ENCODE measurements around the gene BTAF1. TPM values are rescaled to one million over a fixed set of nuclear protein-coding genes. Genes with fewer than 3 reads are reported as not detected.

BTAF1 gene
- total RNA-seq, 2 experiments from 2014 or later: 53.9 to 58.6 TPM

DNA sequence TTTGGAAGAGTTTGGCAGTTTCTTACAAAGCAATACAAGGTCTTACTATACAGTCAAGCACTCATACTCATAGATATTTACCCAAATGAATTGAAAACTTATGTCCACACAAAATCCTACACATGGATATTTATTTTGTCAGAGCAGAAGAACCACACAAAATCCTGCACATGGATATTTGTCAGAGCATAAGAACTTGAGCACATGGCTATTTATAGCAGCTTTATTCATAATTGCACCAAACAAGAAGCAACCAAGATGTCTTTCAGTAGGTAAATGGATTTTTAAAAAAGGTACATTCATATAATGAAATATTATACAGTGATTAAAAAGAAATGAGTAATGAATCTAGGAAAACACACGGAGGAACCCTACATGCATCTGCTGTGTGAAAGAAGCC, 115.4 kb downstream of the BTAF1 start:
- Mint-ChIP-seq H3K27me3 (no peaks in the 10 kb centered on the region), H3K27ac (no peak overlapping the region), H3K4me1 (no peaks in the 10 kb centered on the region), H3K36me3 (peaks cover 25% of the 10 kb centered on the region), H3K4me3 (no peak overlapping the region), H3K9me3 (peaks cover 1% of the 10 kb centered on the region)
- no peak for DNase-seq

GRCh38 chr10:92042541-92042940, 119.0 kb downstream of the BTAF1 start:
- DNase-seq: no peak
- H3K4me1 Mint-ChIP-seq: no peaks in the 10 kb centered on the region
- no peak overlapping the region for H3K27ac Mint-ChIP-seq
- peaks cover 1% of the 10 kb centered on the region for H3K9me3 Mint-ChIP-seq
- H3K4me3 Mint-ChIP-seq: no peak overlapping the region
- peaks cover 3% of the 10 kb centered on the region for H3K36me3 Mint-ChIP-seq
- H3K27me3 Mint-ChIP-seq: no peaks in the 10 kb centered on the region

- Mint-ChIP-seq H3K36me3 (peaks cover 1% of the 10 kb centered on the region), H3K4me3 (no peak overlapping the region), H3K9me3 (peaks cover 1% of the 10 kb centered on the region), H3K27ac (no peak overlapping the region), H3K4me1 (peaks cover 10% of the 10 kb centered on the region), H3K27me3 (no peaks in the 10 kb centered on the region)
- DNase-seq: no peak
These were observed 122.1 kb downstream of the BTAF1 start for GRCh38 chr10:92045641-92046106.

DNA sequence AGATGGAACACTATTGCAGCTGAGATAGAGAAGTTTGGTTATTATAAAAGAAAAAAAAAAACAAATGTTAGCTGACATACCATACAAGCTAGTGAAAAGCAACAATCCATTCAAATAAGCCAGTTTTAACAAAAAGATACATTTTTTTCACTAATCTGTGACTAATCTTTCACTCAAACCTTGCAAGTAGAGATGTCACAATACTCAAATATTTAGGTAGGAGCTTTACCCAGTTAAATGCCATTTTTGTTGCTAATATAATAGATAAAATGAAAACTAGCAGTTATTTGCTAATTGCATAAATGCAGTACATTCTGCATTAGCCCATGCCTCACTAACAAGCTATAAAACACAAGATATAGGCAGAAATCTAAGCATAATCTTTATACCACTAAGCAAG, 123.6 kb downstream of the BTAF1 start:
- H3K4me1 Mint-ChIP-seq: peaks cover 10% of the 10 kb centered on the region
- no peak overlapping the region for H3K4me3 Mint-ChIP-seq
- DNase-seq: no peak
- peaks cover 1% of the 10 kb centered on the region for H3K36me3 Mint-ChIP-seq
- peaks cover 1% of the 10 kb centered on the region for H3K9me3 Mint-ChIP-seq
- no peak overlapping the region for H3K27ac Mint-ChIP-seq
- H3K27me3 Mint-ChIP-seq: no peaks in the 10 kb centered on the region

- Mint-ChIP-seq H3K27ac (no peak overlapping the region), H3K9me3 (no peaks in the 10 kb centered on the region), H3K36me3 (peaks cover 3% of the 10 kb centered on the region), H3K4me3 (no peak overlapping the region), H3K4me1 (peaks cover 10% of the 10 kb centered on the region), H3K27me3 (no peaks in the 10 kb centered on the region)
- DNase-seq: no peak
These were observed 128.5 kb downstream of the BTAF1 start for GRCh38 chr10:92052088-92052487.

DNA sequence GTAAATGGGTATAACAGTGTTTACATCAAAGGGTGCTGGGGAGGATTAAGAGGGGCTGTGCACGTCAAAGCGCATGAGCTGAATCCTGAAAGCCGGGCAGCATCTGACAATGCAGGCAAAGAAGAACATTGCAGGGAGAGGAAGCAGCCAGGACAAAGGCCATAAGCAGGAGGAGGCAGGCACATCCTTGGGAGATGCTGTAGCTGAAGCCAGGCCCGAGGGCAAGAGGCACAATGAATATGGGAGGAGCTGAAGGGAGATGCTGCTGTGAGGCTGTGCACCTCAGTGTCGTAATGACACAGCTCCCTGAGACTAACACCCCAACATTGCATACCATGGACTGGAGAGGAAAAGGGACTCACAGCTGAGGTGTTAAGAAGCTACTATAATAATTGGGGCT, 129.2 kb downstream of the BTAF1 start:
- Mint-ChIP-seq H3K9me3 (no peaks in the 10 kb centered on the region), H3K27me3 (no peaks in the 10 kb centered on the region), H3K4me3 (no peak overlapping the region), H3K27ac (no peak overlapping the region), H3K4me1 (peaks cover 8% of the 10 kb centered on the region), H3K36me3 (peaks cover 3% of the 10 kb centered on the region)
- no peak for DNase-seq

DNA sequence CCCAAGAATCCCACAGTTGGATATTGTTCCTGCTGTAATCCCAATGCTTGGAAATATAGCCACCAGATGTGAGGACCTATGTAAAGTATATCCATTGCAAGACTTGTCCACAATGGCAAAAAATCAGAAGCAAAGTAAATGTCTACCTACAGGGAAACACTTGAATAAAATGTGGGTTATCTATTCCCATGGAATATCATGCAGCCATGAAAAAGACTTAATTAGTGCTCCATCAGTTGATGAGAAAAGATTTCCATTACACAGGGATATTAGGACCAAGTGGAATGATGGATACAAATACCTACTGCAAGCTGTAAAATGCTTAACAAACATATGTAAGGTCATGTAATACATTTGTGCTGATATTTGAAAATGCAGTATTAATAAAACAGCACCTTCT, 131.2 kb downstream of the BTAF1 start:
- no peak for DNase-seq
- Mint-ChIP-seq H3K9me3 (no peaks in the 10 kb centered on the region), H3K27me3 (no peaks in the 10 kb centered on the region), H3K27ac (no peak overlapping the region), H3K4me3 (no peak overlapping the region), H3K4me1 (no peaks in the 10 kb centered on the region), H3K36me3 (peaks cover 3% of the 10 kb centered on the region)

DNA sequence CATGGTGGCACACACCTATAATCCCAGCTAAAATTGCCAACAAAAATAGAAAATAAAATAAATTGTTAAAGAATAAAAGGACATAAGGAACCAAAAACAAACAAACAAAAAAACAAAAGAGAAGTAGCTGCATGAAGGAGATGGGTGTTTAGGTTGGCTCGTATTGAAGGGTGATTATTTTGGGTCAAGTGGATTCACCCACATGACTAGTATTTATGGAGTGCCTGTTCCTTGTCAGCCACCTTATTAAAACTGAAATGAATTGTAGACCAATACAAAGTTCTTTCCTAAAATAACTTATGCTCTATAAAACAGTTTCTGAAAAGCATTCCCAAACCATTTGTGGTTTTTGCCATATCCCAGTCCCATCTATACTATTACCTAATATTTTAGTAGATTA, 138.7 kb downstream of the BTAF1 start:
- H3K27me3 Mint-ChIP-seq: no peaks in the 10 kb centered on the region
- no peak overlapping the region for H3K4me3 Mint-ChIP-seq

DNA sequence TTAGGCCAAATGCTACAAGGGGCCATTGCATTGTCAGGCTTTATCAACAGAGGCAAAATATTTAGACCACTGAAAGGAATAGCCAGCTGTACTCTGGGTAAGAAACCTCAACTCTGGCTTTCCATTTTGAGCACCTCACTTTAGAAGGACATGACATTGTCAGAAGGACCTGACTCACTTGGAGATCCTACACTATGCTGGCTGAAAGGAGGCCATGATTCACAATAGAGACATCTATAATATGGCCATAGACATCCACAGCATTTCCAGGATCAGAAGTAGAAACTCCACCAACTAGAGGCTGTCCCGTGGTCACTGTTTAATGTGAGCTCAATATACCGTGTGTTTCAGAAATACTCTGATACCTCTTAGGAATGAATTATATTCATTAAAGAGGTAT, 140.9 kb downstream of the BTAF1 start:
- no peak for DNase-seq
- Mint-ChIP-seq H3K4me1 (no peaks in the 10 kb centered on the region), H3K36me3 (no peaks in the 10 kb centered on the region), H3K27me3 (no peaks in the 10 kb centered on the region), H3K27ac (no peak overlapping the region), H3K4me3 (no peak overlapping the region), H3K9me3 (no peaks in the 10 kb centered on the region)

More for the DNA sequence above, 138.7 kb downstream of the BTAF1 start:
- Mint-ChIP-seq H3K27ac (no peak overlapping the region), H3K4me1 (no peaks in the 10 kb centered on the region), H3K36me3 (no peaks in the 10 kb centered on the region), H3K9me3 (no peaks in the 10 kb centered on the region)
- DNase-seq: no peak

- Mint-ChIP-seq H3K27me3 (no peaks in the 10 kb centered on the region), H3K27ac (no peak overlapping the region), H3K9me3 (no peaks in the 10 kb centered on the region), H3K36me3 (peaks cover 2% of the 10 kb centered on the region), H3K4me3 (no peak overlapping the region), H3K4me1 (peaks cover 2% of the 10 kb centered on the region)
- no peak for DNase-seq
These were observed 142.8 kb downstream of the BTAF1 start for GRCh38 chr10:92066386-92066785.

- DNase-seq: no peak
- Mint-ChIP-seq H3K4me3 (no peak overlapping the region), H3K36me3 (peaks cover 2% of the 10 kb centered on the region), H3K4me1 (peaks cover 4% of the 10 kb centered on the region), H3K9me3 (no peaks in the 10 kb centered on the region), H3K27me3 (no peaks in the 10 kb centered on the region), H3K27ac (no peak overlapping the region)
These were observed 145.3 kb downstream of the BTAF1 start for GRCh38 chr10:92068900-92069299.

- H3K9me3 Mint-ChIP-seq: no peaks in the 10 kb centered on the region
- H3K27me3 Mint-ChIP-seq: no peaks in the 10 kb centered on the region
- no peak overlapping the region for H3K4me3 Mint-ChIP-seq
- H3K36me3 Mint-ChIP-seq: peaks cover 4% of the 10 kb centered on the region
- peaks cover 4% of the 10 kb centered on the region for H3K4me1 Mint-ChIP-seq
- no peak for DNase-seq
- no peak overlapping the region for H3K27ac Mint-ChIP-seq
These were observed 150.7 kb downstream of the BTAF1 start for GRCh38 chr10:92074126-92074887.

DNA sequence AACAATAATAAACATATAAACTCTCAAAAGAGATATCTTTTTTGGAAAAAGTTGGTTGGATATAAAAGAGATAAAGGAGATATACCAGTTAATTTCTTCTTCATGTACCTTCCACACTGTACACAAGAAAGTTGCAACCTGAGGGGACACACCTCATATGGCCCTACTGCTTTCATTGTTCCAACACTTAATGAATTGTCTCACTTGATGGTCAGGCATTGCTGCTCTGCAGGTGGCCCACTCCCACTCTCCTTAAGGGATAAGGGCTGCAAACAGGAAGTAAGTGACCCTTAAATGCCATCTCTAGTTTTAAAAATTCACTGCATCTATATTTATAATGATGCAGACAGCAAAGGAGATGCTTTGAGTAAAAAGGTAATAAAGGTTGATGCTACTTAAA, 152.3 kb downstream of the BTAF1 start:
- H3K27ac Mint-ChIP-seq: no peak overlapping the region
- peaks cover 4% of the 10 kb centered on the region for H3K4me1 Mint-ChIP-seq
- no peak for DNase-seq
- peaks cover 7% of the 10 kb centered on the region for H3K36me3 Mint-ChIP-seq
- H3K9me3 Mint-ChIP-seq: no peaks in the 10 kb centered on the region
- H3K27me3 Mint-ChIP-seq: no peaks in the 10 kb centered on the region
- H3K4me3 Mint-ChIP-seq: no peak overlapping the region

DNA sequence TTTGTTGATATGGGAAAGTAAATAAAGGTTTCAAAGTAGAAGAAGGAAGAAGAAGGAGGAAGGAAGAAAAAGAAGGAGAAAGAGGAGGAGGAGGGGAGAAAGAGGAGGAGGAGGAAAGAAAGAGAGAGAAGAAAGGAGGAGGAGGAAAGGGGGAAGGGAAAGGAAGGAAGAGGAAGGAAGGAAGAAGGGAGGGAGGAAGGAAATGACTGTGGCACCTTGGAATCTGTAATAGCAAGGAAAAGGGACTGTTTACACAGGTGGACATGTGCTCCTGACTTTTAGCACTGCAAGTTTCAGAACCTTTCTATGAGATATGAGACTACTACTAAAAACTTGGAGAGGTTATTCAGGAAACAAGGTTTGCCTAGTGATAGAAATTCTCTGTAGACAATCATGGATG, 153.2 kb downstream of the BTAF1 start:
- no peak overlapping the region for H3K4me3 Mint-ChIP-seq
- no peak overlapping the region for H3K27ac Mint-ChIP-seq
- no peaks in the 10 kb centered on the region for H3K9me3 Mint-ChIP-seq
- no peaks in the 10 kb centered on the region for H3K27me3 Mint-ChIP-seq
- no peak for DNase-seq
- H3K36me3 Mint-ChIP-seq: peaks cover 8% of the 10 kb centered on the region
- H3K4me1 Mint-ChIP-seq: peaks cover under 1% of the 10 kb centered on the region

DNA sequence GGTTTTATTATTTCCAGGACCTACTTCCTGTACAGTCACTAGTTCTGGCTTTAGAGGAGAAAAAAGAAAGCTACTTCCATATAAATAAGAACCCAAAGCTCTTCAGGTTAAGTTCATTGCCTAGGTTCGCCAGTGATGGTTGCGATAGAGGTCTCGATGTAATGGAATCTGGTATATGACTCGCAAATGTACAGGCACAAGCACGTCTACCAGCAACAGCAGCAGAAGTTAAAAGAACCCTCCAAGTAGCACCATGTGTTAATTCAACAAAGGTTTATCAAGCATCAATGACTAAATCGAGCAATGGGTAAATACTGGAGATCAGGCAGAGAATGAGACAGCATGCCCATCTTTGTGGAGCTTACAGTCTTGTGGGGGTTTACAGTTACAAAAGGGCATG, 155.4 kb downstream of the BTAF1 start:
- Mint-ChIP-seq H3K9me3 (no peaks in the 10 kb centered on the region), H3K4me1 (no peaks in the 10 kb centered on the region), H3K4me3 (no peak overlapping the region), H3K36me3 (peaks cover 8% of the 10 kb centered on the region), H3K27me3 (no peaks in the 10 kb centered on the region), H3K27ac (no peak overlapping the region)
- DNase-seq: no peak
